Measurements from ENCODE around the gene SRSF8. TPM values are rescaled to one million over a fixed set of nuclear protein-coding genes. Genes with fewer than 3 reads are reported as not detected.

SRSF8 gene
- total and polyA plus RNA-seq, 4 experiments from 2014 or later = 104 to 147 (median 112) TPM

GRCh38 chr11:95076981-95077380 lies 10.3 kb downstream of the SRSF8 start:
- H3K4me1 ChIP-seq (ENCODE audit: insufficient read depth, low read length) = no peaks in the 10 kb centered on the region
- no peaks in the 10 kb centered on the region for H3K27me3 ChIP-seq (ENCODE audit: insufficient read depth, low read length)
- Mint-ChIP-seq H3K27ac (no peak overlapping the region), H3K4me3 (no peak overlapping the region), H3K27me3 (peaks cover 0 to 5% of the 10 kb centered on the region in 2 donors), H3K4me1 (peaks cover 3 to 9% (median 8%) of the 10 kb centered on the region in 4 donors), H3K9me3 (no peaks in the 10 kb centered on the region), H3K36me3 (no peaks in the 10 kb centered on the region)
- no peak overlapping the region for H3K4me3 ChIP-seq (ENCODE audit: low read length in 2 of 2)
- CTCF ChIA-PET (ENCODE audit: partially characterized antibody) = interaction anchor here (1.3 kb wide), 1 partner anchor 16 kb away, joined by 3 read pairs; no protein-coding TSS in a partner anchor
- DNase-seq = no peak
- intact Hi-C loops (cut with micrococcal nuclease) = no loop called here
- no peaks in the 10 kb centered on the region for H3K9me3 ChIP-seq (ENCODE audit: control insufficient read depth in 1 of 2, low read length in 2 of 2)
- POLR2A ChIA-PET (ENCODE audit: partially characterized antibody) = interaction anchor here (2.9 to 13.9 kb wide), 2 partner anchors 9 to 15 kb away, joined by 16 to 376 read pairs; partner anchors contain the start of genes ENDOD1 and SRSF8
- H3K36me3 ChIP-seq (ENCODE audit: insufficient read depth, low read length) = no peaks in the 10 kb centered on the region
- H3K27ac ChIP-seq (ENCODE audit: low read depth, low read length) = no peak overlapping the region

GRCh38 chr11:95078526-95078925 lies 11.8 kb downstream of the SRSF8 start:
- H3K27ac ChIP-seq (ENCODE audit: low read depth, low read length) = no peak overlapping the region
- ChIA-PET CTCF (ENCODE audit: partially characterized antibody) (interaction anchor here (1.7 kb wide), 1 partner anchor 9 kb away, joined by 9 read pairs; no protein-coding TSS in a partner anchor), POLR2A (ENCODE audit: partially characterized antibody) (interaction anchor here (2.6 to 2.9 kb wide), 2 partner anchors 11 kb away, joined by 13 to 16 read pairs; partner anchors contain the start of genes ENDOD1 and SRSF8)
- no peaks in the 10 kb centered on the region for H3K9me3 Mint-ChIP-seq
- intact Hi-C loops (cut with micrococcal nuclease) = no loop called here
- H3K36me3 ChIP-seq (ENCODE audit: insufficient read depth, low read length) = no peaks in the 10 kb centered on the region
- no peaks in the 10 kb centered on the region for H3K4me1 ChIP-seq (ENCODE audit: insufficient read depth, low read length)
- no peak overlapping the region for H3K27ac Mint-ChIP-seq
- H3K27me3 Mint-ChIP-seq = peaks cover 0 to 9% of the 10 kb centered on the region in 2 donors
- H3K27me3 ChIP-seq (ENCODE audit: insufficient read depth, low read length) = no peaks in the 10 kb centered on the region
- no peaks in the 10 kb centered on the region for H3K9me3 ChIP-seq (ENCODE audit: control insufficient read depth in 1 of 2, low read length in 2 of 2)
- DNase-seq = no peak
- H3K4me3 ChIP-seq (ENCODE audit: low read length in 2 of 2) = no peak overlapping the region
- H3K4me3 Mint-ChIP-seq = no peak overlapping the region
- no peaks in the 10 kb centered on the region for H3K36me3 Mint-ChIP-seq
- peaks cover 0 to 3% (median 1%) of the 10 kb centered on the region in 4 donors for H3K4me1 Mint-ChIP-seq

- POLR2A ChIA-PET (ENCODE audit: partially characterized antibody) = interaction anchor here (0.7 to 3.1 kb wide), 2 partner anchors 8 to 13 kb away, joined by 3 to 20 read pairs; no protein-coding TSS in a partner anchor
- CTCF ChIA-PET (ENCODE audit: partially characterized antibody) = interaction anchor here (1.6 to 7.3 kb wide), 2 partner anchors 12 kb away, joined by 6 to 74 read pairs; partner anchors contain the start of gene SRSF8
Measured at GRCh38 chr11:95081010-95081409, 14.3 kb downstream of the SRSF8 start.

GRCh38 chr11:95081412-95081811 lies 14.7 kb downstream of the SRSF8 start:
- H3K9me3 ChIP-seq (ENCODE audit: control insufficient read depth in 1 of 2, low read length in 2 of 2) = no peaks in the 10 kb centered on the region
- ChIA-PET POLR2A (ENCODE audit: partially characterized antibody) (interaction anchor here (3.1 kb wide), 1 partner anchor 13 kb away, joined by 20 read pairs; no protein-coding TSS in a partner anchor), CTCF (ENCODE audit: partially characterized antibody) (interaction anchor here (1.6 to 7.3 kb wide), 2 partner anchors 12 kb away, joined by 6 to 74 read pairs; partner anchors contain the start of gene SRSF8)
- H3K4me1 ChIP-seq (ENCODE audit: insufficient read depth, low read length) = no peaks in the 10 kb centered on the region
- no peaks in the 10 kb centered on the region for H3K9me3 Mint-ChIP-seq
- intact Hi-C loops (cut with micrococcal nuclease) = loop anchor here (10.0 kb wide), 1 partner anchor 1337 kb away; the partner anchor contains the start of genes C11orf54 and TAF1D
- no peak for DNase-seq
- no peak overlapping the region for H3K27ac ChIP-seq (ENCODE audit: low read depth, low read length)
- no peaks in the 10 kb centered on the region for H3K36me3 ChIP-seq (ENCODE audit: insufficient read depth, low read length)
- peaks cover 0 to 4% (median 0%) of the 10 kb centered on the region in 4 donors for H3K4me1 Mint-ChIP-seq
- no peak overlapping the region for H3K4me3 Mint-ChIP-seq
- H3K4me3 ChIP-seq (ENCODE audit: low read length in 2 of 2) = no peak overlapping the region
- no peaks in the 10 kb centered on the region for H3K36me3 Mint-ChIP-seq
- peaks cover 0 to 9% of the 10 kb centered on the region in 2 donors for H3K27me3 Mint-ChIP-seq
- no peak overlapping the region for H3K27ac Mint-ChIP-seq
- H3K27me3 ChIP-seq (ENCODE audit: insufficient read depth, low read length) = no peaks in the 10 kb centered on the region

More at GRCh38 chr11:95081010-95081409, 14.3 kb downstream of the SRSF8 start:
- Mint-ChIP-seq H3K4me3 (no peak overlapping the region), H3K27ac (no peak overlapping the region), H3K27me3 (peaks cover 0 to 9% of the 10 kb centered on the region in 2 donors), H3K4me1 (peaks cover 0 to 4% (median 0%) of the 10 kb centered on the region in 4 donors), H3K9me3 (no peaks in the 10 kb centered on the region), H3K36me3 (no peaks in the 10 kb centered on the region)
- Histone ChIP-seq H3K9me3 (ENCODE audit: control insufficient read depth in 1 of 2, low read length in 2 of 2) (no peaks in the 10 kb centered on the region), H3K27me3 (ENCODE audit: insufficient read depth, low read length) (no peaks in the 10 kb centered on the region), H3K36me3 (ENCODE audit: insufficient read depth, low read length) (no peaks in the 10 kb centered on the region), H3K4me1 (ENCODE audit: insufficient read depth, low read length) (no peaks in the 10 kb centered on the region), H3K27ac (ENCODE audit: low read depth, low read length) (no peak overlapping the region), H3K4me3 (ENCODE audit: low read length in 2 of 2) (no peak overlapping the region)
- no peak for DNase-seq
- intact Hi-C loops (cut with micrococcal nuclease) = loop anchor here (10.0 kb wide), 1 partner anchor 1336 kb away; the partner anchor contains the start of genes C11orf54 and TAF1D

- no peaks in the 10 kb centered on the region for H3K36me3 ChIP-seq (ENCODE audit: insufficient read depth, low read length)
- Mint-ChIP-seq H3K27ac (no peak overlapping the region), H3K4me1 (peaks cover 0 to 2% (median 0%) of the 10 kb centered on the region in 4 donors), H3K36me3 (no peaks in the 10 kb centered on the region), H3K27me3 (peaks cover 0 to 9% of the 10 kb centered on the region in 2 donors), H3K9me3 (no peaks in the 10 kb centered on the region), H3K4me3 (no peak overlapping the region)
- H3K4me1 ChIP-seq (ENCODE audit: insufficient read depth, low read length) = no peaks in the 10 kb centered on the region
- no peak overlapping the region for H3K4me3 ChIP-seq (ENCODE audit: low read length in 2 of 2)
- no peaks in the 10 kb centered on the region for H3K27me3 ChIP-seq (ENCODE audit: insufficient read depth, low read length)
- ChIA-PET CTCF (ENCODE audit: partially characterized antibody) (interaction anchor here (7.3 kb wide), 1 partner anchor 13 kb away, joined by 74 read pairs; the partner anchor contains the start of gene SRSF8), POLR2A (ENCODE audit: partially characterized antibody) (interaction anchor here (0.6 to 3.1 kb wide), 2 partner anchors 14 to 526 kb away, joined by 3 to 20 read pairs; no protein-coding TSS in a partner anchor)
- H3K27ac ChIP-seq (ENCODE audit: low read depth, low read length) = no peak overlapping the region
- no peaks in the 10 kb centered on the region for H3K9me3 ChIP-seq (ENCODE audit: control insufficient read depth in 1 of 2, low read length in 2 of 2)
- intact Hi-C loops (cut with micrococcal nuclease) = loop anchor here (10.0 kb wide), 1 partner anchor 1338 kb away; the partner anchor contains the start of genes C11orf54 and TAF1D
- DNase-seq = no peak
Measured at GRCh38 chr11:95082576-95083001, 15.9 kb downstream of the SRSF8 start.

- intact Hi-C loops (cut with micrococcal nuclease) = loop anchor here (10.0 kb wide), 1 partner anchor 1340 kb away; the partner anchor contains the start of genes C11orf54 and TAF1D
Measured at GRCh38 chr11:95084509-95084908, 17.8 kb downstream of the SRSF8 start.

More at GRCh38 chr11:95084509-95084908, 17.8 kb downstream of the SRSF8 start:
- no peaks in the 10 kb centered on the region for H3K9me3 ChIP-seq (ENCODE audit: control insufficient read depth in 1 of 2, low read length in 2 of 2)
- no peaks in the 10 kb centered on the region for H3K27me3 ChIP-seq (ENCODE audit: insufficient read depth, low read length)
- POLR2A ChIA-PET (ENCODE audit: partially characterized antibody) = interaction anchor here (0.9 to 3.2 kb wide), 2 partner anchors 11 to 17 kb away, joined by 3 to 28 read pairs; partner anchors contain the start of gene SRSF8
- no peaks in the 10 kb centered on the region for H3K36me3 ChIP-seq (ENCODE audit: insufficient read depth, low read length)
- no peak for DNase-seq
- H3K4me1 ChIP-seq (ENCODE audit: insufficient read depth, low read length) = peaks cover 10% of the 10 kb centered on the region
- Mint-ChIP-seq H3K4me1 (peaks cover 8 to 14% (median 13%) of the 10 kb centered on the region in 4 donors), H3K27ac (no peak overlapping the region), H3K9me3 (no peaks in the 10 kb centered on the region), H3K4me3 (no peak overlapping the region), H3K36me3 (no peaks in the 10 kb centered on the region), H3K27me3 (peaks cover 0 to 9% of the 10 kb centered on the region in 2 donors)
- no peak overlapping the region for H3K4me3 ChIP-seq (ENCODE audit: low read length in 2 of 2)
- CTCF ChIA-PET (ENCODE audit: partially characterized antibody) = interaction anchor here (1.6 to 7.3 kb wide), 3 partner anchors 8 to 61 kb away, joined by 3 to 74 read pairs (median 6); partner anchors contain the start of gene SRSF8
- H3K27ac ChIP-seq (ENCODE audit: low read depth, low read length) = no peak overlapping the region

Data from CD4-positive, alpha-beta memory T cell (primary cell).